PC-3 (cell line): ENCODE data around the gene ATP1A2. TPM values are rescaled to one million over a fixed set of nuclear protein-coding genes. Genes with fewer than 3 reads are reported as not detected.

Source experiments
- ATAC-seq: fragments of 200-7000 bp; cut with Tn5 transposase; 2 replicates; pipeline ENCODE4 v1.9.1; 2020; ENCODE audit warnings: mild to moderate bottlenecking, moderate library complexity
- BruUV-seq: library from RNA; stranded (reverse); fragments of 400-500 nt; replicated peaks from 2 replicates; lab custom pipeline; 2021; lab: Mats Ljungman, UMichigan
- CTCF ChIA-PET: fragments of 300-600 bp; sonication (Branson Sonifier 250); formaldehyde crosslinking; loops from one replicate; lab custom pipeline; 2022; ENCODE audit warnings: antibody characterized with exemption; lab: Charles Lee
- POLR2A ChIA-PET: fragments of 300-600 bp; sonication (Branson Sonifier 250); formaldehyde crosslinking; loops from one replicate; lab custom pipeline; 2022; ENCODE audit warnings: antibody characterized with exemption; ENCODE audit not compliant: unreplicated experiment; lab: Charles Lee
- DNase-seq: peaks from one replicate; pipeline ENCODE4 v3.0.0-alpha.2; 2015
- H2AFZ ChIP-seq: fragments of 300-600 bp; sonication (generic); 2 replicates; pipeline ENCODE4 v1.6.0; 2016; ENCODE audit warnings: antibody characterized with exemption, low read length
- H3F3A ChIP-seq: fragments of 300-600 bp; sonication (generic); one replicate; pipeline ENCODE4 v1.6.0; 2017; ENCODE audit warnings: antibody characterized with exemption, low read length, control low read depth, mild to moderate bottlenecking; ENCODE audit not compliant: unreplicated experiment
- H3K27ac ChIP-seq: fragments of 300-600 bp; sonication (generic); 2 replicates; pipeline ENCODE4 v1.5.1; 2016; ENCODE audit warnings: mild to moderate bottlenecking, low read length
- H3K27me3 ChIP-seq: fragments of 300-600 bp; sonication (generic); 2 replicates; pipeline ENCODE4 v1.6.1; 2016; ENCODE audit warnings: low read length, mixed read lengths
- H3K36me3 ChIP-seq: fragments of 300-600 bp; sonication (generic); 2 replicates; pipeline ENCODE4 v1.6.1; 2016; ENCODE audit warnings: low read depth, mixed run types, low read length, mixed read lengths
- H3K4me1 ChIP-seq: fragments of 300-600 bp; sonication (generic); 2 replicates; pipeline ENCODE4 v1.5.1; 2016; ENCODE audit warnings: low read length; ENCODE audit not compliant: insufficient read depth
- H3K4me2 ChIP-seq: fragments of 300-600 bp; sonication (generic); 2 replicates; pipeline ENCODE4 v1.6.0; 2016; ENCODE audit warnings: low read length
- H3K4me3 ChIP-seq: fragments of 300-600 bp; sonication (generic); 2 replicates; pipeline ENCODE4 v1.5.1; 2016; ENCODE audit warnings: mild to moderate bottlenecking, low read length, mixed read lengths
- H3K79me2 ChIP-seq: fragments of 300-600 bp; sonication (generic); 2 replicates; pipeline ENCODE4 v1.6.1; 2017; ENCODE audit warnings: low read length, mixed read lengths
- H3K9ac ChIP-seq: fragments of 300-600 bp; sonication (generic); 2 replicates; pipeline ENCODE4 v1.6.0; 2016; ENCODE audit warnings: mild to moderate bottlenecking, low read length
- H3K9me2 ChIP-seq: fragments of 300-600 bp; sonication (generic); replicated peaks from 2 replicates; pipeline ENCODE4 v1.6.1; 2016; ENCODE audit warnings: mixed run types, low read length, mixed read lengths
- H3K9me3 ChIP-seq: fragments of 300-600 bp; sonication (generic); 2 replicates; pipeline ENCODE4 v1.6.1; 2016; ENCODE audit warnings: low read length, mixed read lengths
- H4K20me1 ChIP-seq: fragments of 300-600 bp; sonication (generic); 2 replicates; pipeline ENCODE4 v1.6.1; 2016; ENCODE audit warnings: low read length, mixed read lengths
- EZH2 ChIP-seq: fragments of 300-600 bp; sonication (generic); IDR thresholded peaks from one replicate; pipeline ENCODE4 v1.6.1; 2017; ENCODE audit warnings: antibody characterized with exemption, mild to moderate bottlenecking, low read length; ENCODE audit not compliant: unreplicated experiment
- EZH2phosphoT487 ChIP-seq: fragments of 300-600 bp; sonication (generic); IDR thresholded peaks from 2 replicates; pipeline ENCODE4 v1.6.1; 2018; ENCODE audit warnings: mild to moderate bottlenecking, antibody characterized with exemption, low read length, borderline replicate concordance
- intact Hi-C: fragments of 100-400 bp; cut with micrococcal nuclease; formaldehyde crosslinking; loops from 2 replicates; pipeline ENCODE4 v1.9.0; 2023
- total RNA-seq: library from RNA; depleted of rRNA; stranded (reverse); fragments of >200 nt; gene quantifications from 2 replicates; pipeline ENCODE4 v1.2.3, GENCODE V29; 2014
- TF ChIP-seq, protein P1 (sequence below): fragments of 300-600 bp; sonication (generic); conservative IDR thresholded peaks from 2 replicates; pipeline ENCODE4 v1.5.1; 2017; ENCODE audit warnings: antibody characterized with exemption, low read depth, mild to moderate bottlenecking, low read length

ATP1A2 gene
- total RNA-seq, 1 experiment from 2014 or later: not detected

DNA sequence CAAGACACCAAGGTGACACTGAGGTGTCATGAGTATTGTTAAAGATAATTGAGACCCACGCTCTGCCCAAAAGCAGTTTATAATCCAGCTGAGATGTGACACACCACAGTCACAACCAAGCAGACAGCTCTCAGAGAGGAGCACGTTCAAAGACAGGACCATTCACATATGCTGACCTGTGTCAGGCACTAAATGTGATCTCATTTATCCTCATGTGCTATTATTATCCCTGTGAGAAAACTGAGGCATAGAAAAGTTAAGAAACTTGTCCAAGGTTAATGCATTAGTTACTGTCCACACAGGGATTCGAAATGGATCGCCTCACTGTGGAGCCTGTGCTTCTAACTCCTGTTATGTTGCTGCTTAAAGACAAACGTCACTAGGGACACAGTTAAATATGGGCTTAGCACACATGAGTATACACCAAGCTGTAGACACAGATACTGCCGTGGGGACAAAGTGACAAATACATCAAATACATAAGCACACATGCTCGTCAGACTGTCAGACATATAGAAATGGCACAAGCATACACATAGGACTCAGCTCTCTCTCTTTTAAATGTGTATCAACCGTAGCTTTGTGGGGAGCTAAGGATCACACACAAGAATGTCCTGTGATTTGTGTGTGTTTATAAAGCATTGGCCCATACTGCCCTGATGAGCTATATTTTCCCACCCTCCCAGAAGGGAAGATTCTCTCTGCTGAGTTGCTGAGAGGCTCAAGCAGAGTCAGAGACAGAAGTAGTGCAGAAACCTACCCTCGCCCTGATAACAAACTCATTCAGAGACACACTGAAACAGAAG, 13.6 kb upstream of the ATP1A2 start:
- Histone ChIP-seq H3F3A (no peaks in the 10 kb centered on the region), H3K79me2 (0 out of 2 replicates have a peak, but pooled peaks cover 7% of the 10 kb centered on the region), H3K4me3 (no peak overlapping the region), H3K9me2 (no peaks in the 10 kb centered on the region), H3K27me3 (no peaks in the 10 kb centered on the region), H3K9me3 (no peaks in the 10 kb centered on the region), H3K9ac (0 out of 2 replicates have a peak overlapping the region, but pooled peaks have one; percentile 44), H3K4me2 (no peak overlapping the region), H4K20me1 (no peaks in the 10 kb centered on the region), H3K36me3 (no peaks in the 10 kb centered on the region), H3K27ac (no peak overlapping the region), H3K4me1 (peaks cover 23% of the 10 kb centered on the region), H2AFZ (peak overlapping the region; percentile 88)
- CTCF ChIA-PET: interaction anchor here (0.6 to 3.5 kb wide), 8 partner anchors 91 to 273 kb away, joined by 3 to 26 read pairs (median 6); partner anchors contain the start of gene DCAF8
- no peak for ATAC-seq
- DNase-seq: no peak
- POLR2A ChIA-PET: interaction anchor here (0.6 kb wide), 1 partner anchor 110 kb away, joined by 3 read pairs; no protein-coding TSS in a partner anchor
- intact Hi-C loops: loop anchor here (1.0 kb wide), 5 partner anchors 61 to 274 kb away; no protein-coding TSS in a partner anchor
- TF ChIP-seq EZH2 (no peak), EZH2phosphoT487 (no peak)
- TF ChIP-seq, protein P1, sequence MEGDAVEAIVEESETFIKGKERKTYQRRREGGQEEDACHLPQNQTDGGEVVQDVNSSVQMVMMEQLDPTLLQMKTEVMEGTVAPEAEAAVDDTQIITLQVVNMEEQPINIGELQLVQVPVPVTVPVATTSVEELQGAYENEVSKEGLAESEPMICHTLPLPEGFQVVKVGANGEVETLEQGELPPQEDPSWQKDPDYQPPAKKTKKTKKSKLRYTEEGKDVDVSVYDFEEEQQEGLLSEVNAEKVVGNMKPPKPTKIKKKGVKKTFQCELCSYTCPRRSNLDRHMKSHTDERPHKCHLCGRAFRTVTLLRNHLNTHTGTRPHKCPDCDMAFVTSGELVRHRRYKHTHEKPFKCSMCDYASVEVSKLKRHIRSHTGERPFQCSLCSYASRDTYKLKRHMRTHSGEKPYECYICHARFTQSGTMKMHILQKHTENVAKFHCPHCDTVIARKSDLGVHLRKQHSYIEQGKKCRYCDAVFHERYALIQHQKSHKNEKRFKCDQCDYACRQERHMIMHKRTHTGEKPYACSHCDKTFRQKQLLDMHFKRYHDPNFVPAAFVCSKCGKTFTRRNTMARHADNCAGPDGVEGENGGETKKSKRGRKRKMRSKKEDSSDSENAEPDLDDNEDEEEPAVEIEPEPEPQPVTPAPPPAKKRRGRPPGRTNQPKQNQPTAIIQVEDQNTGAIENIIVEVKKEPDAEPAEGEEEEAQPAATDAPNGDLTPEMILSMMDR: no peak
- BruUV-seq: no TSS peak

DNA sequence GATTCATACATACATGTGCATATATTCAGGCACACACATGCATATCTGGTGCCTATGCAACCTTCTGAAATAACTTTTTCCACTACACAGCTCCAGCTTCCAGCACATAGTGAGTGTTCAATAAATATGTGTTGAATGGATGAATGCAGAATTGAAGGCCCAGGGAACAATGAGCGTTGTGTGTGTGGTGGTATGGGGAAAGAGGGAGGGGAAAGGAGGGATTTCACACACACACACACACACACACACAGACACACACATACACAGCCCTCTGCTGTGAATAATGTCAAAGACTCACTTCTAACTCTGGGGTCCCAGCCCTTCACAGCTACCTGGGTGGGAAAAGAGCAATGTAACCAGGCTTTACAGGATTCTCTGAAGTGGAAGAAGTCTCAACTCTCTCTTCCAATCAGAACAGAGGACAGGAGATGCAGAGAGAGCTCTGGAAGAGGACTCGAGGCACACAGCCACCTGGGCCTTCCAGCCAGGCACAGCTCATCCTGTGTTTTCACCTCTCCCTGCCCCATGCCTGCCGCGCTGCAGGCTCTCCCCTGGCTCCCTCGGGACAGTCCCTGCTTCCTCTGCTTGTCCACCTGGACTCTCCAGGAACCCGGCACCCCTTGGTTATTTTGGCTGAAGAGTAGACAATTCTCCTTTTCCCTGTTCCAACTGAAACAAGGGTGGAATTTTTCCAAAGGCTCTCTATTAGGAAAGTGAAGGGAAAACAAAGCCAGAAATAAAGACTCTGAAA, 11.7 kb upstream of the ATP1A2 start:
- DNase-seq (no peak), ATAC-seq (no peak)
- Histone ChIP-seq H3K4me2 (no peak overlapping the region), H3K27ac (no peak overlapping the region), H3K27me3 (no peaks in the 10 kb centered on the region), H3K9ac (no peak overlapping the region), H3K4me3 (no peak overlapping the region), H3F3A (no peaks in the 10 kb centered on the region), H3K36me3 (no peaks in the 10 kb centered on the region), H3K9me2 (no peaks in the 10 kb centered on the region), H3K9me3 (no peaks in the 10 kb centered on the region), H4K20me1 (no peaks in the 10 kb centered on the region), H2AFZ (no peak overlapping the region), H3K79me2 (no peaks in the 10 kb centered on the region), H3K4me1 (peaks cover 12% of the 10 kb centered on the region)
- TF ChIP-seq, protein P1: no peak
- no peak for TF ChIP-seq EZH2
- TF ChIP-seq EZH2phosphoT487: no peak
- no TSS peak for BruUV-seq
- CTCF ChIA-PET: interaction anchor here (0.9 to 3.5 kb wide), 3 partner anchors 90 to 148 kb away, joined by 3 to 20 read pairs (median 6); no protein-coding TSS in a partner anchor
- POLR2A ChIA-PET: no interaction called here
- intact Hi-C loops: no loop called here
